Neural progenitor cell (in vitro differentiated cells): ENCODE results near the gene TMEM266. TPM values are rescaled to one million over a fixed set of nuclear protein-coding genes. Genes with fewer than 3 reads are reported as not detected.
A peak's percentile ranks its signal among the peaks of the same experiment; 100 is the strongest.

Experiments
- DNase-seq: peaks from one replicate; pipeline ENCODE4 v3.0.0-alpha.2; 2016; ENCODE audit warnings: low spot score
- H2AFZ ChIP-seq: fragments of 200-600 bp; sonication (generic); replicated peaks from 2 replicates; pipeline ENCODE4 v1.6.1; 2016; ENCODE audit warnings: antibody characterized with exemption
- H3F3A ChIP-seq: fragments of 200-600 bp; sonication (generic); 2 replicates; pipeline ENCODE4 v1.6.1; 2016; ENCODE audit warnings: antibody characterized with exemption, low read depth
- H3K27ac ChIP-seq: fragments of 200-600 bp; sonication (generic); 2 replicates; pipeline ENCODE4 v1.5.1; 2016; ENCODE audit warnings: mild to moderate bottlenecking
- H3K27me3 ChIP-seq: fragments of 200-600 bp; sonication (generic); 2 replicates; pipeline ENCODE4 v1.6.1; 2016; ENCODE audit warnings: mild to moderate bottlenecking, moderate library complexity
- H3K36me3 ChIP-seq: fragments of 200-600 bp; sonication (generic); 2 replicates; pipeline ENCODE4 v1.5.1; 2016
- H3K4me1 ChIP-seq: fragments of 200-600 bp; sonication (generic); 2 replicates; pipeline ENCODE4 v1.6.1; 2016; ENCODE audit warnings: mixed run types
- H3K4me2 ChIP-seq: fragments of 200-600 bp; sonication (generic); 2 replicates; pipeline ENCODE4 v1.6.1; 2016
- H3K4me3 ChIP-seq: fragments of 200-600 bp; sonication (generic); 2 replicates; pipeline ENCODE4 v1.5.1; 2016
- H3K79me2 ChIP-seq: fragments of 200-600 bp; sonication (generic); 2 replicates; pipeline ENCODE4 v1.6.1; 2016; ENCODE audit warnings: low read depth
- H3K9ac ChIP-seq: fragments of 200-600 bp; sonication (generic); 2 replicates; pipeline ENCODE4 v1.6.1; 2016
- H3K9me3 ChIP-seq: fragments of 200-600 bp; sonication (generic); 2 replicates; pipeline ENCODE4 v1.5.1; 2016; ENCODE audit warnings: low read depth
- H4K20me1 ChIP-seq: fragments of 200-600 bp; sonication (generic); 2 replicates; pipeline ENCODE4 v1.6.1; 2016; ENCODE audit warnings: low read depth
- H3K27ac Mint-ChIP-seq: 3 replicates; pipeline ENCODE4 v1.8.0; 2021; ENCODE audit warnings: mixed read lengths
- H3K27me3 Mint-ChIP-seq: 2 replicates; pipeline ENCODE4 v1.8.0; 2022; ENCODE audit warnings: low read depth, mild to moderate bottlenecking, inconsistent platforms, moderate library complexity, mixed read lengths; ENCODE audit not compliant: insufficient read depth
- H3K36me3 Mint-ChIP-seq: 3 replicates; pipeline ENCODE4 v1.8.0; 2021; ENCODE audit warnings: mixed read lengths
- H3K4me1 Mint-ChIP-seq: 3 replicates; pipeline ENCODE4 v1.8.0; 2021; ENCODE audit warnings: mixed read lengths
- H3K4me3 Mint-ChIP-seq: 3 replicates; pipeline ENCODE4 v1.8.0; 2021; ENCODE audit warnings: mild to moderate bottlenecking, moderate library complexity, mixed read lengths
- H3K9me3 Mint-ChIP-seq: 3 replicates; pipeline ENCODE4 v1.8.0; 2020; ENCODE audit warnings: mixed read lengths
- CTCF ChIP-seq: fragments of 200-600 bp; sonication (generic); IDR thresholded peaks from 2 replicates; pipeline ENCODE4 v1.5.1; 2017; ENCODE audit warnings: antibody characterized with exemption, mild to moderate bottlenecking
- EZH2 ChIP-seq: fragments of 200-600 bp; sonication (generic); IDR thresholded peaks from 2 replicates; pipeline ENCODE4 v1.6.1; 2017; ENCODE audit warnings: antibody characterized with exemption, mild to moderate bottlenecking, moderate library complexity
- EZH2phosphoT487 ChIP-seq: fragments of 200-600 bp; sonication (generic); IDR thresholded peaks from 2 replicates; pipeline ENCODE4 v1.6.1; 2017; ENCODE audit warnings: antibody characterized with exemption
- total RNA-seq: library from RNA; depleted of rRNA; stranded (reverse); fragments of >200 nt; gene quantifications from 2 replicates; pipeline ENCODE4 v1.2.3, GENCODE V29; 2015; ENCODE audit warnings: low replicate concordance

TMEM266 gene
- total RNA-seq, 1 donor from 2014 or later: 0.43 TPM

- H3K4me2 ChIP-seq: no peak overlapping the region
- no peaks in the 10 kb centered on the region for H3K9me3 ChIP-seq
- no peaks in the 10 kb centered on the region for H3K36me3 ChIP-seq
- H3K4me1 ChIP-seq: peaks cover 12% of the 10 kb centered on the region
- H3K9ac ChIP-seq: no peak overlapping the region
- no peak for DNase-seq
- H3K27ac ChIP-seq: no peak overlapping the region
- no peaks in the 10 kb centered on the region for H3K27me3 ChIP-seq
- H3K9me3 Mint-ChIP-seq: no peaks in the 10 kb centered on the region
- peaks cover 2% of the 10 kb centered on the region for H3K36me3 Mint-ChIP-seq
- peaks cover 27% of the 10 kb centered on the region for H3K4me1 Mint-ChIP-seq
- H4K20me1 ChIP-seq: no peaks in the 10 kb centered on the region
- TF ChIP-seq EZH2phosphoT487 (no peak), EZH2 (no peak), CTCF (no peak)
- H3K4me3 ChIP-seq: no peak overlapping the region
- H3K79me2 ChIP-seq: no peaks in the 10 kb centered on the region
- H3K27me3 Mint-ChIP-seq: peaks cover 5% of the 10 kb centered on the region
- H2AFZ ChIP-seq: no peak overlapping the region
- H3K27ac Mint-ChIP-seq: no peak overlapping the region
- no peak overlapping the region for H3K4me3 Mint-ChIP-seq
- H3F3A ChIP-seq: no peaks in the 10 kb centered on the region
Observed at GRCh38 chr15:76201536-76202255, 141.9 kb downstream of the TMEM266 start.

GRCh38 chr15:76203346-76204108 lies 143.7 kb downstream of the TMEM266 start:
- Histone ChIP-seq H3K4me1 (peaks cover 12% of the 10 kb centered on the region), H3K36me3 (no peaks in the 10 kb centered on the region), H3K9ac (no peak overlapping the region), H4K20me1 (no peaks in the 10 kb centered on the region), H3K79me2 (no peaks in the 10 kb centered on the region), H3F3A (no peaks in the 10 kb centered on the region), H2AFZ (no peak overlapping the region), H3K4me2 (no peak overlapping the region), H3K4me3 (no peak overlapping the region), H3K27ac (no peak overlapping the region), H3K9me3 (no peaks in the 10 kb centered on the region), H3K27me3 (no peaks in the 10 kb centered on the region)
- Mint-ChIP-seq H3K4me1 (peaks cover 20% of the 10 kb centered on the region), H3K9me3 (no peaks in the 10 kb centered on the region), H3K27me3 (peaks cover 5% of the 10 kb centered on the region), H3K36me3 (peaks cover 2% of the 10 kb centered on the region), H3K4me3 (no peak overlapping the region), H3K27ac (peak overlapping the region; percentile 53)
- TF ChIP-seq EZH2: no peak
- no peak for TF ChIP-seq EZH2phosphoT487
- TF ChIP-seq CTCF: no peak
- no peak for DNase-seq

GRCh38 chr15:76204109-76204845 lies 144.5 kb downstream of the TMEM266 start:
- Mint-ChIP-seq H3K9me3 (no peaks in the 10 kb centered on the region), H3K4me1 (peaks cover 16% of the 10 kb centered on the region), H3K27me3 (peaks cover 5% of the 10 kb centered on the region), H3K36me3 (peaks cover 2% of the 10 kb centered on the region), H3K4me3 (no peak overlapping the region), H3K27ac (no peak overlapping the region)
- Histone ChIP-seq H2AFZ (no peak overlapping the region), H3K4me1 (peaks cover 12% of the 10 kb centered on the region), H3K4me2 (no peak overlapping the region), H3K9ac (no peak overlapping the region), H3K4me3 (no peak overlapping the region), H3K27ac (no peak overlapping the region), H3K36me3 (no peaks in the 10 kb centered on the region), H3F3A (no peaks in the 10 kb centered on the region), H3K9me3 (no peaks in the 10 kb centered on the region), H3K79me2 (no peaks in the 10 kb centered on the region), H3K27me3 (no peaks in the 10 kb centered on the region), H4K20me1 (no peaks in the 10 kb centered on the region)
- no peak for TF ChIP-seq CTCF
- DNase-seq: no peak
